Endothelial cell of umbilical vein (primary cell): ENCODE data around the gene ZNF611. TPM values are rescaled to one million over a fixed set of nuclear protein-coding genes. Genes with fewer than 3 reads are reported as not detected.
"Not testable (repeated sequence)": the region's sequence is repeated elsewhere in the genome, so short reads cannot be mapped to it uniquely, and the experiment has no call there.

Experiments
- BruUV-seq: library from RNA; stranded (reverse); fragments of 400-500 nt; replicated peaks from 2 replicates; lab custom pipeline; 2021; lab: Mats Ljungman, UMichigan
- CTCF ChIA-PET: fragments of 300-600, 350-600 bp; sonication (Branson Sonifier 250); formaldehyde crosslinking; loops from one replicate; lab custom pipeline; 2021; ENCODE audit warnings: antibody characterized with exemption, inconsistent platforms; lab: Charles Lee
- POLR2A ChIA-PET: fragments of 300-600, 350-600 bp; sonication (Branson Sonifier 250); formaldehyde crosslinking; loops from one replicate; lab custom pipeline; 2021; ENCODE audit warnings: antibody characterized with exemption, inconsistent platforms; lab: Charles Lee
- DNase-seq: peaks from one replicate; pipeline ENCODE4 v3.0.0-alpha.2; 2011; ENCODE audit warnings: low read depth, low spot score
- FAIRE-seq: peaks from 2 replicates; lab custom pipeline; 2011; peaks lifted over from hg19 to GRCh38; lab: Jason Lieb, UNC
- H2AFZ ChIP-seq: 2 replicates; pipeline ENCODE4 v1.6.0; 2012; ENCODE audit warnings: low read depth, low read length, control low read depth, inconsistent platforms
- H3K27ac ChIP-seq: 2 replicates; pipeline ENCODE4 v1.5.1; 2011; ENCODE audit warnings: low read depth, mild to moderate bottlenecking, control low read depth, low read length, moderate library complexity; ENCODE audit not compliant: insufficient read depth
- H3K27me3 ChIP-seq, 2 experiments: 2 replicates each; pipeline versions ENCODE4 v1.6.0 to v1.6.1; 2011; ENCODE audit warnings: low read length in 2 of 2, mixed read lengths in 1 of 2; ENCODE audit not compliant: control insufficient read depth in 2 of 2, insufficient read depth in 2 of 2
- H3K36me3 ChIP-seq, 2 experiments: 2 replicates in 1 of 2; 3 replicates in 1 of 2; pipeline ENCODE4 v1.5.1; 2011; ENCODE audit warnings: low read length in 2 of 2, mild to moderate bottlenecking in 1 of 2, moderate library complexity in 1 of 2; ENCODE audit not compliant: control insufficient read depth in 2 of 2, insufficient read depth in 2 of 2; ENCODE audit errors: extremely low read depth in 1 of 2
- H3K4me1 ChIP-seq: 3 replicates; pipeline ENCODE4 v1.5.1; 2011; ENCODE audit warnings: mild to moderate bottlenecking, low read length; ENCODE audit not compliant: control insufficient read depth, insufficient read depth; ENCODE audit errors: extremely low read depth
- H3K4me2 ChIP-seq: 2 replicates; pipeline ENCODE4 v1.6.1; 2011; ENCODE audit warnings: low read length, control low read depth, mixed read lengths; ENCODE audit not compliant: insufficient read depth
- H3K4me3 ChIP-seq, 3 experiments: fragments of 200-600 bp in 1 of 3; sonication (generic), shearing (Covaris generic) in 1 of 3; replicated peaks in 1 of 3; 2 replicates each; pipeline ENCODE4 v1.5.1; 2011 to 2016; ENCODE audit warnings: control low read depth in 3 of 3, low read length in 3 of 3, mild to moderate bottlenecking in 2 of 3, inconsistent platforms in 1 of 3, low read depth in 1 of 3, moderate library complexity in 1 of 3; ENCODE audit not compliant: insufficient read depth in 1 of 3
- H3K79me2 ChIP-seq: 2 replicates; pipeline ENCODE4 v1.6.0; 2012; ENCODE audit warnings: low read length, inconsistent platforms; ENCODE audit not compliant: control insufficient read depth, insufficient read depth
- H3K9ac ChIP-seq: replicated peaks from 2 replicates; pipeline ENCODE3; 2011; ENCODE audit warnings: low read length, control low read depth; ENCODE audit not compliant: insufficient read depth; ENCODE audit errors: extremely low read depth
- H3K9me1 ChIP-seq: replicated peaks from 3 replicates; pipeline ENCODE4 v1.6.0; 2011; ENCODE audit warnings: mild to moderate bottlenecking, low read length; ENCODE audit not compliant: control insufficient read depth, insufficient read depth; ENCODE audit errors: extremely low read depth
- H3K9me3 ChIP-seq: replicated peaks from 2 replicates; pipeline ENCODE4 v1.5.1; 2012; ENCODE audit warnings: low read length, inconsistent platforms; ENCODE audit not compliant: control insufficient read depth, insufficient read depth
- H4K20me1 ChIP-seq: replicated peaks from 2 replicates; pipeline ENCODE3; 2011; ENCODE audit warnings: mild to moderate bottlenecking, low read length; ENCODE audit not compliant: control insufficient read depth, insufficient read depth; ENCODE audit errors: extremely low read depth
- CTCF ChIP-seq, 2 donors: IDR thresholded peaks; 1 replicate in 1 of 2; 2 replicates in 1 of 2; pipeline ENCODE4 v1.5.1; 2011; ENCODE audit warnings: low read length in 2 of 2, mild to moderate bottlenecking in 2 of 2, moderate library complexity in 2 of 2, control low read depth in 1 of 2, inconsistent platforms in 1 of 2, low read depth in 1 of 2; ENCODE audit not compliant: insufficient read depth in 1 of 2; ENCODE audit errors: extremely low read depth in 1 of 2
- EZH2 ChIP-seq: IDR thresholded peaks from 2 replicates; pipeline ENCODE4 v1.6.1; 2012; ENCODE audit warnings: borderline replicate concordance, low read depth, mild to moderate bottlenecking, moderate library complexity, low read length, inconsistent platforms; ENCODE audit not compliant: severe bottlenecking
- FOS ChIP-seq: IDR thresholded peaks from 2 replicates; pipeline ENCODE4 v1.6.1; 2011; ENCODE audit warnings: mild to moderate bottlenecking, low read length, moderate library complexity, borderline replicate concordance; ENCODE audit not compliant: insufficient read depth
- GATA2 ChIP-seq: IDR thresholded peaks from 2 replicates; pipeline ENCODE4 v1.7.0; 2011; ENCODE audit warnings: low read depth, mild to moderate bottlenecking, moderate library complexity, mixed read lengths, low read length; ENCODE audit not compliant: insufficient read length, insufficient read depth
- JUN ChIP-seq: IDR thresholded peaks from 2 replicates; pipeline ENCODE4 v1.6.1; 2011; ENCODE audit warnings: borderline replicate concordance, low read depth; ENCODE audit not compliant: insufficient read length, insufficient read depth
- MAX ChIP-seq: IDR thresholded peaks from 2 replicates; pipeline ENCODE4 v1.6.1; 2011; ENCODE audit not compliant: insufficient read depth, insufficient read length
- MYC ChIP-seq: IDR thresholded peaks from one replicate; pipeline ENCODE4 v1.6.1; 2011; ENCODE audit warnings: mild to moderate bottlenecking, low read depth, low read length
- dilution Hi-C: fragments of 300-500 bp; cut with MboI; formaldehyde crosslinking; loops from one replicate; pipeline ENCODE4 v1.15.0; 2019; ENCODE audit warnings: low sequenced_read_pairs; ENCODE audit not compliant: extremely low pct_ligation_motif_present
- intact Hi-C: fragments of 100-400 bp; cut with micrococcal nuclease; formaldehyde crosslinking; loops from one replicate; pipeline ENCODE4 v1.10.0; 2022
- polyA plus RNA-seq, 4 experiments: library from polyadenylated mRNA; depleted of rRNA in 3 of 4; stranded (reverse) in 3 of 4; unstranded in 1 of 4; fragments of >200 nt; gene quantifications; 2 replicates each; pipeline versions ENCODE4 v1.2.1 to v1.2.3, GENCODE V29; 2011 to 2012; ENCODE audit warnings: missing spikeins in 1 of 4
- total RNA-seq: library from RNA; stranded (reverse); gene quantifications from 2 replicates; pipeline ENCODE4 v1.2.3, GENCODE V29; 2021

The ZNF611 gene
- total and polyA plus RNA-seq, 2 donors (not counting 3 experiments of a cell fraction or from before 2014, with no cell fraction given): 3.1 to 20.0 TPM

GRCh38 chr19:52742516-52742915, 7.7 kb upstream of the ZNF611 start:
- intact Hi-C loops (no loop called here), dilution Hi-C loops (no loop called here)
- no peak for DNase-seq
- no peak for FAIRE-seq
- BruUV-seq: no TSS peak
- Histone ChIP-seq H3K27me3 (no peaks in the 10 kb centered on the region), H4K20me1 (no peaks in the 10 kb centered on the region), H3K4me1 (no peaks in the 10 kb centered on the region), H3K79me2 (no peaks in the 10 kb centered on the region), H2AFZ (no peak overlapping the region), H3K9me1 (no peaks in the 10 kb centered on the region), H3K9me3 (no peaks in the 10 kb centered on the region), H3K27ac (no peak overlapping the region), H3K4me2 (no peak overlapping the region), H3K36me3 (no peaks in the 10 kb centered on the region), H3K4me3 (no peak overlapping the region), H3K9ac (no peak overlapping the region)
- ChIA-PET CTCF (no interaction called here), POLR2A (no interaction called here)
- TF ChIP-seq JUN (no peak), FOS (no peak), GATA2 (no peak), EZH2 (no peak), MAX (no peak), MYC (no peak)

GRCh38 chr19:52741951-52742485, 7.2 kb upstream of the ZNF611 start:
- H3K79me2 ChIP-seq: no peaks in the 10 kb centered on the region
- no peak overlapping the region for H3K4me3 ChIP-seq
- ChIA-PET POLR2A (no interaction called here), CTCF (no interaction called here)
- no peak overlapping the region for H3K4me2 ChIP-seq
- dilution Hi-C loops: no loop called here
- no peaks in the 10 kb centered on the region for H3K9me3 ChIP-seq
- TF ChIP-seq CTCF (IDR thresholded peaks at IDR 0.05; ENCODE audit: extremely low read depth in 1 of 2, insufficient read depth in 1 of 2, low read depth in 1 of 2, low read length in 2 of 2) (no peak), FOS (no peak)
- intact Hi-C loops: no loop called here
- FAIRE-seq: no peak
- no TSS peak for BruUV-seq
- H3K27ac ChIP-seq: no peak overlapping the region
- no peak for DNase-seq
- no peak overlapping the region for H2AFZ ChIP-seq
- H4K20me1 ChIP-seq: no peaks in the 10 kb centered on the region
- H3K27me3 ChIP-seq: no peaks in the 10 kb centered on the region
- H3K9me1 ChIP-seq: no peaks in the 10 kb centered on the region
- H3K9ac ChIP-seq: no peak overlapping the region
- no peaks in the 10 kb centered on the region for H3K36me3 ChIP-seq
- H3K4me1 ChIP-seq: no peaks in the 10 kb centered on the region

DNA sequence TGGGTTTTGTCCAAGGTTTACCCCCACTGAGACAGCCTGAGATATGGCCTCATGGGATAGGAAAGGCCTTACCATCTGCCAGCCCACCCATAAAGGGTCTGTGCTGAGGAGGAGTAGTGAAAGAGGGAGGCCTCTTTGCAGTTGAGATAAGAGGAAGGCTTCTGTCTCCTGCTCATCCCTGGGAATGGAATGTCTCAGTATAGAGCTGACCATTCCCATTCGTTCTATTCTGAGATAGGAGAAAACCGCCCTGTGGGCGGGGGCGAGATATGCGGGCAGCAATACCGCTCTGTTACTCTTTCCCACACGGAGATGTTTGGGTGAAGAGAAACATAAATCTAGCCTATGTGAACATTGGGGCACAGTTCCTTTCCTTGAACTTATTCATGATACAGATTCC, 6.5 kb upstream of the ZNF611 start:
- H3K4me1 ChIP-seq, CTCF ChIA-PET, H3K79me2 ChIP-seq, H3K9ac ChIP-seq, H3K4me3 ChIP-seq, H3K36me3 ChIP-seq, H3K9me1 ChIP-seq, H3K4me2 ChIP-seq, intact Hi-C loops, H3K9me3 ChIP-seq, dilution Hi-C loops, BruUV-seq, H3K27ac ChIP-seq, DNase-seq, POLR2A ChIA-PET, H2AFZ ChIP-seq, H3K27me3 ChIP-seq, FAIRE-seq, H4K20me1 ChIP-seq: not testable (repeated sequence)
